Stimulated activated CD4-positive, alpha-beta T cell treated with anti-CD3 and anti-CD28 coated beads, TNF-alpha, amount 100 ng/mL, for 4 hours (primary cell): ENCODE data around the gene PDGFC.

Experiments used
- DNase-seq, 3 experiments: peaks; one replicate each; pipeline ENCODE4 v3.0.0-alpha.2; 2020; ENCODE audit warnings: low read depth in 3 of 3

PDGFC gene

DNA sequence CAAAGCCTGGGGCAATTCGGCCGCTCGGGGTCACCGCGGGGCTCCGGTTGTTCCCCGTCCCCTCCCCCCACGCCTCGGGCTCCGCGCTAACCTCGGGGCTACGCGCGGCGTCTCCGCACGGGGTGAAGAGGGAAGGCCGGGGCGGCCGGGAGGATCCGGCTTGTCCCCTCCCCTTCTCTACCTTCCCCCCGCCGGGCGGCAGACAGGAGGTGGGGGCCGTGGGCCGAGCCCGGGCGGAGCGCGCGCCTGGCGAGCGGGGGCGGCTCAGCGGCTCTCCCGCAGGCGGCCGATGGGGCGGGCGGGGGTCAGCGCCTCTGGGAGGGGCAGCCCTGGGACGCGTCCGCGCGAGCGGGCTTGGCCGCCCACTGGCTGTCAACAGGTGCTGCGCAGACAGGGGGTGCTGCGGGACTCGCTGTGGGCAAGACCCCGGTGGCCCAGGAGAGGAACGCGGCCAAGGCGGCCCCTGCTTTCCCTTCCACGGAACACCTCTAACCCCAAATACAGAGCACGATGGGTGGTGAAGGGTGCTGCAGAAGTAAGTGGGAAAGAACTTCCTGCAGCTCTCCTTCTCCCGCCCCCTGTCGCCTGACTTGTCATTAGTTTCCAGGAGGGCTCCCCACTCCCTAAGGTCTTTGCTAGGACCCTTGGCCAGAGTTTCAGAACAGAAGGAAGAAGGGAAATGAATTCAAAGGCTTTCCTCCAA, at the start of gene PDGFC:
Gene PDGFC, minus strand, starts transcription at position 124 of the 703 bp plus-strand sequence. CDS start 896 bp downstream, outside the sequence.
- no peak for DNase-seq

- DNase-seq, result no peak
Observed at GRCh38 chr4:157020882-157021281, 49.3 kb upstream of the PDGFC start.

DNA sequence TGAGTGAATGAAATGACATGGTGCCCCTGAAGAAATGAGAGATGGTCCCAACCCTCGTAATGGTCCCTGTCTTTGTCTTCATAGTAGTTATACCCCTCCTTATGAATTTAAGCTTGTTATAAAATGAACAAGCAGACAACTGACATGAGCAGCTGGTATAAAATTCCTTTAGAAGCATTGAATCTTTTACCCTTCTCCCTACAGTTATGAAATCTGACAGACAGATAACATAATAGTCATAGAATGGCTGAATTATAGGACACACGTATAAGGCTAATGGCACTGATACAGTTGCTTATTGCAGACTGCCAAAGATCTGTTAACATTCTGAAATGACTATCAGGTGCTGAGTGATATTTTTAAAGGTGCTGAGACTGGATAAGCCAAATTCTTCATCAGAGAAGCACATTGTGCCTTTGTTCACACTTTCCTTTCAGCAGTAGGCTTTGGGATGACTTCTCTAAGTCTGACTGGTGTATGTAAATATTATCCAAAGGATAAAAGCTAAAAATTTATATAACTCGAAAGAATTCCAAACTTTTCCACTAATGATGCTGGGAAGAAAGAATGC, 47.4 kb upstream of the PDGFC start:
- no peak for DNase-seq

DNA sequence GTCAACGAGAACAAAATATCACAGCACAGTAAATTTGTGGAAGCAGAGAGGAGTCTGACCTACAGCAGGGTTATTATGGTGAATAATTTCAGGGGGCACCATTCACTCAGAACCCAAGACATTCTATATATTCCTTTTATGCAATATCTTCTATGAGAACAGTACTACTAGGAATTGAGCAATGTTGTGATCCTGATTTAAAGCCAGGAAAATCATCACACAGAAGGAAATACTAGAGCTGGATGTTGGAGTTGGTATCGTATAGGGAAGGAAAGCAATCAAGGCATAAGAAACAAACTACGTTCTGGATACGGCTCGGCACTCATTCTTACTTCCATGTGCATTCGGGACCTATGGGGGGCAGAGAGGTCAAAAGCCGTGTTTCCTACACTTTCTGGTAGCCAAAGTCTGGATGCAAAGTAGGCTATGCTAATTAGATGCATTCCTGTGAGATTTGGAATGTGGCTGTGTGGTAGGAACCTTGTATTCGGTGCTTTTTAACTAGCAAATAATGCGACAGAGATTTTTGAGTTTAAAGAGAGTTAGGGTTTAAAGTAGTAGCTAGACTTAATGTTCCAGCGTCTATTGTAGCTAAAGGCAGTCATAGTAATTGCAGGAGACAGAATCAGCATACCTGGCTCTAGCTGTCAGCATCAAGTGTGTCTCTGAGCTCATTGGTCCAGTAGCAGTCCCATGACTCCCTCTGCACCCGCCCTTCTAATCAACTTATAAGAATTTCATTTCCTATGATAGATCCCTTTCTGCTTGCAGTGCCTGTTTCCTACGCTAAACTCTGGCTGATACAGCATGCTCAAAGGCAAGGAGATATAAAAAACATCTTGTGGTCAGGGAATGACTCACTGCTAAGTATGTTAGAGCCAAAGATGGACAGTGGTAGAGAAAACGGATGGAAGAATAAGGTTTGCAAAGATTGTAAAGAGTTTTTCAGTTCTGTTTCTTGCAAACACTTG, 43.3 kb upstream of the PDGFC start:
- no peak for DNase-seq

DNA sequence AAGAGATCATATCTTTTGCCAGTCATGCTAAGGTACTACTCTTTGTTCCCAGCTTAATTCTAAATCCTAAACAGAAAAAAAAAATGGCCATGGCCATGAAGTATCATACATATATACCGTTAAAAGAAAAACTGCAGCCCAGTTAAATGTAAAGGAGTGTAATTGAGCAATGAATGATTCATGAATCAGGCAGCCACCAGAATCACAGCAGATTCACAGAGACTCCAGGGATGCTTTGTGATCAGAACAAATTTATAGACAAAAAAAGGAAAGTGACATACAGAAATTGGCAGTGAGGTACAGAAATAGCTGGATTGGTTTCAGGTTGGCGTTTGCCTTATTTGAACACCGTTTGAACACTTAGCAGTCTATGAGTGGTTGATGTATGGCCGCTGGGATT, 42.1 kb upstream of the PDGFC start:
- no peak for DNase-seq

GRCh38 chr4:157012781-157013180, 41.2 kb upstream of the PDGFC start:
- DNase-seq, result no peak

DNA sequence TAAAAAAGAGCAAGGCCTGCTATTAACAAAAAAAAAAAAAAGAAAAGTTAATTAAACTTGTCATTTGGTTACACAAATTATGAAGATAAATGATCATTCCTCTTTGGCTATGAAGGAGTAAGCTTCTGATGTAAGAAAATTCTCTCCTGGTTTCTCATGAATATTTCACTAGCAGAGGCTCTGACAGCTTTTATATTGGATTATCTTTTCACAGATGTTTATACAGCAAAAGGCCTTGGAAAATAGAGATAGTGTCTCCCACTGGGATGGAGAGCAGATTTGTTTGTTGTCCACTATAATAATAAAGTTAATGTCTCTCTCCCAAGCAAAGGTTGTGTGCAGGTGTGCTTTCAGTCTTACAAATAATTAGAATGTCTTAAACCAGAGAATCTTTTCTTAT, 40.7 kb upstream of the PDGFC start:
- no peak for DNase-seq

DNA sequence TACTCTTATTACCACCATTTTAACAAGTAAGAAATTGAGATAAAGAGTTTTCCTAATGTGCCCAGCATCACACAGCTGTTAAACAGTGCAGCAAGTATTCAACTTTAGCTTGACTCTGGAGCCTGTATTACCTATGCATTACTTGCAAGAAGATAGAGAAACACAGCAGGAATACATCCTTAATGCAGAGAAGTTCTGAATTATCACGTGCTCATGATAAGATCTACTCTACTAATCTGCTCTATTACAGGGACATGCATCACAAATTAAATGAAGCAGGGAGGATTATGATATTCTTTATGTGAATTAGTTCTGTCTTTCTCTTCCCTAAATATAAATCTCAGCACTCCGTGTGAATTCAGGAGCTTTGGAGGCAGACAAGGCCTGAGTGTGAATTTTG, 39.0 kb upstream of the PDGFC start:
- no peak for DNase-seq

GRCh38 chr4:157005831-157006230, 34.2 kb upstream of the PDGFC start:
- no peak for DNase-seq

DNA sequence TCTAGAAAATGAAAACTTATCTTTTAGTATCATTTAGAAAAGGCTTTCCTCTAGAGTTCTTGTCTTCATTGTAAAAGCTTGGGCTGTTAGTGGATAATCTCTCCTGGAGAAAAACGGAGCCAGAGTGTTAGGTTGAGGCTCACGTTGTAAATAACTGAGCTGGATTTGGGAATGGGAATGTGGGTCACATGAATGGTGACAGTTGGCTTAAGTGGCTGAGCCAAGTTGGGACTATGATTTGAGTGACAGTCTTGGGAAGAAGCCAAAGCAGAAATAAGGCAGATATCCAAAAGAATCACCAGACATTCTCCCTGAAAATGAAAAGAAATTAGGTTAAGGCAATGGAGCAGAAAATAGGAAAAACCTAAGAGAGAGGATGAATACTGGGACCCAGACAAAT, 33.6 kb upstream of the PDGFC start:
- DNase-seq, result no peak

- no peak for DNase-seq
Observed at GRCh38 chr4:157004279-157005161, 32.9 kb upstream of the PDGFC start.

- no peak for DNase-seq
Observed at GRCh38 chr4:156999175-156999517, 27.5 kb upstream of the PDGFC start.

DNA sequence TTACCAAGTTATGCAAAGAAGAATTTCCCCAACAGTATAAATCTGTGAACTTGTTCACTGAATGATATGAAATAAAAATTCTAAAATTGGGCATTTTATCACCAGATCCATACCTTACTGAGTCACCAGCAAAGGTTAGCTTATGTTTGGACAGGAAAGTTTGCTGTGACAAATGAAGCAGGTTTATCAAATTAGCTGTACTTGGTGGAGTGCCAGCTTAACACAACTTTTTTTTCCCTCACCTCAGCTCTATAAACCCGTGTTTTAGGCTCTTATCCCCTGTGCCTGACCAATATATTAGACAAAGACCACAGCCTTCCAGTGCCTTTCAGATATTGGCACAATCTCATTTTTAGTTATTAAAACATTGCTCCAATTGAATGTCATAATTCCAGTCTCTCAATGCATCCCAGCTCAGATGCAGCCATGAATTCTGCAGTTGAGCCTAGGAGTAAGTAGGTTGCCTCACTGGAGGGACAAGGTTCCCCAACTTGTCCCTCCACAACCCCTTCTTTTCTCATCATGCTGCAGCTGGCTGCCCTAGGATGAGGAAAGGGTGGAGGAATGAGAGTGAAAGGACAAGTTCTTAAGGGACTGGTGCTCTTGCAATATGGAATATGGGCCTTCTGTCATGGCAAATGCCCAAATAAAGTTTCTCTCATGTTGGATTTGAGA, 27.0 kb upstream of the PDGFC start:
- no peak for DNase-seq

- no peak for DNase-seq
Observed at GRCh38 chr4:156992943-156993342, 21.3 kb upstream of the PDGFC start.

- no peak for DNase-seq
Observed at GRCh38 chr4:156991161-156991560, 19.6 kb upstream of the PDGFC start.

DNA sequence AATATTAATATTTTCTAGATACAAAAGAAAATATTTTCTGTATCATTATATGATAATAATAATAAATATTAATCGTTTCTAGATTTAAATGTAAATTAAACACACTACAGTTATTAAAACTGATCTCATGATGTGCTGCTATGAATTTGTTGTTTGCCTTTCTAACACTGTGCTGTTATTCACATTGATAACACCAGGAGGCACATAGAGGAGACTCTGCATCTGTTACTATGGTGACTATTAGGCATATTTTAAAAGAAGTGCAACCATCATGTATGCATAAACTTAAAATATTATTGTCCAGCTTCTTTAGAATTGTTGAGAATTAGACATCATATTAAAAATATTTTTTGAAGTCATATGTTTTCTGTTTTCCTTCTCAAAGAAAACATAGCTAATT, 11.8 kb upstream of the PDGFC start:
- no peak for DNase-seq

DNA sequence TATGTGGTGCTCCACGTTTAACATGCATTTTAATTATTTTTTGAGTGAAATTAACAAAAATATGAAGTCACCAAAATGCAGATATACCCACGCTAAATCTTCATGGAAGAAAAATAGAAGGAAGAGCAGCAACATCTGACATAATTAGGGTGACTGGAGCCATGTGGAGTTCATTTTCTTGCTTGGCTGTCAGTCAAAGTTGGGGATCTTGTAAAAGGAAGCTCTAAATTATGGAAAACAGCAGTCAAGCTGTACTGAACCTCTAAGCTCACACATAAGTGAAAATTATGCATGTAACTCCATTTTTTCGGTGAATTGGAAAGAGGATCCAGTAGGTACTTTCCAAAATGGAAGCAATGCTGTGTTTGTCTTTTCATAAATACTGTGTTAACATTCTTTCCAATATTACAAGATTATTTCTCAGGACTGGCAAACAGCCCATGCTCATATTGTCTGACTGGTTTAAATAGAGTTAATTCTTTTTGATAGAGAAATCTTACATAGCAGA, 9.7 kb upstream of the PDGFC start:
- no peak for DNase-seq

DNA sequence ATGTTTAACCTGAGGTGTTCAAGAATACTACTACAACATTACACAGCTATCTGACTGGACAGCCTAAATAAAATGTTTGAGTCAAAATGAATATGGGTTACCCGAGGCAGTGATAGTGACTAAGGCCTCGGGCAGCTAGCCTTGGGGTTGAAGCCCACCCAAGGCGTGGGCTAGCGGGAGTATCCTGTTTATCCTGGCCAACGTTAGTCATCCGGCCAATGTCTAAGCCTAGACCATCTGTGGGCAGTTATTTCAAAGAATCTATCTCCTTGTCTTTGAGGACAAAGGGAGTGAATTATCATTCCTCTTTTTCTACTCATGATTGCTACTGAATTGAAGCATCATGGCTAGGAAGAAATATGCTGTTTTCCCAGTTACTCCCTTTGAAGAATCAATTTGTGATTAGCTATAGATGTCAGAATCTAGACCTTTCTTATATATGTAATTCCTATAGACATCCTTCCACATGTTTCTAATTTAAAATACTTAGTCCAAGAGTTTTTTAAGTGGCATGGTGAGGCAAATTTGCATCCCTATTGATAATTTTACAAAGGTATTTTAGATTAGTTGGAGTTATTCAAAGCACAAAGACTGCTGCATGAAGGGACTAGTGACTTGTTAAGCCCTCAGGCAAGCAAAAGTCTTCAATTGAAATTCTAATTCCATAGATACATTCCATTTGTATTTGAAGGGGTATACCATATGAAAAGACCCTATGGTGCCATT, 6.0 kb upstream of the PDGFC start:
- no peak for DNase-seq

- DNase-seq, result no peak
Observed at GRCh38 chr4:156976147-156976546, 4.5 kb upstream of the PDGFC start.

GRCh38 chr4:156975686-156976085, 4.1 kb upstream of the PDGFC start:
- DNase-seq, result no peak
